ENCODE data around the gene UFC1.

The UFC1 gene

GRCh38 chr1:161172349-161172748 is 18.6 kb downstream of the UFC1 start:
- DNase-seq, result no peak

- no peak for DNase-seq
These were observed 19.1 kb downstream of the UFC1 start for GRCh38 chr1:161172776-161173376.

- no peak for DNase-seq
These were observed 19.9 kb downstream of the UFC1 start for GRCh38 chr1:161173711-161174110.

DNA sequence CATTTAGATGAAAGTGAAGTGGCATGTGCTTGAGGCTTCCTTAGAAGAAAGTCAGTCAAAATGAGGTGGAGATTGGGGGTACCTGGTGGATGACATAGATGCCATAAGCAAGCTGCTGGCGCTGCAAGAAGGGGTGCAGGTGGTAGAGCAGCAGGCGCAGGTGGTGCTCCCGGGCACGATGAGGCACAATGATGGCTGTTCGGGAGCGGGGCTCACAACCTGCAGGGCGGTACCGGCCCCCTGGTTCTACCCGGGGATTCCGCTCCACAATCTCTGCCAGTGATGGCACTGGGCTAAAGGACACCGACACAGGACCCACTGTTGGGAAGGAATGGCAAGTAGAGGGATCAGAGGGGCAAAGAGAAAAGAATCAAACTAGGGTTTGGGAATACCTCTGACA is 21.1 kb downstream of the UFC1 start:
- DNase-seq, result no peak

GRCh38 chr1:161175771-161176453 is 22.1 kb downstream of the UFC1 start:
- no peak for DNase-seq

- DNase-seq, result no peak
These were observed 22.8 kb downstream of the UFC1 start for GRCh38 chr1:161176468-161177111.

DNA sequence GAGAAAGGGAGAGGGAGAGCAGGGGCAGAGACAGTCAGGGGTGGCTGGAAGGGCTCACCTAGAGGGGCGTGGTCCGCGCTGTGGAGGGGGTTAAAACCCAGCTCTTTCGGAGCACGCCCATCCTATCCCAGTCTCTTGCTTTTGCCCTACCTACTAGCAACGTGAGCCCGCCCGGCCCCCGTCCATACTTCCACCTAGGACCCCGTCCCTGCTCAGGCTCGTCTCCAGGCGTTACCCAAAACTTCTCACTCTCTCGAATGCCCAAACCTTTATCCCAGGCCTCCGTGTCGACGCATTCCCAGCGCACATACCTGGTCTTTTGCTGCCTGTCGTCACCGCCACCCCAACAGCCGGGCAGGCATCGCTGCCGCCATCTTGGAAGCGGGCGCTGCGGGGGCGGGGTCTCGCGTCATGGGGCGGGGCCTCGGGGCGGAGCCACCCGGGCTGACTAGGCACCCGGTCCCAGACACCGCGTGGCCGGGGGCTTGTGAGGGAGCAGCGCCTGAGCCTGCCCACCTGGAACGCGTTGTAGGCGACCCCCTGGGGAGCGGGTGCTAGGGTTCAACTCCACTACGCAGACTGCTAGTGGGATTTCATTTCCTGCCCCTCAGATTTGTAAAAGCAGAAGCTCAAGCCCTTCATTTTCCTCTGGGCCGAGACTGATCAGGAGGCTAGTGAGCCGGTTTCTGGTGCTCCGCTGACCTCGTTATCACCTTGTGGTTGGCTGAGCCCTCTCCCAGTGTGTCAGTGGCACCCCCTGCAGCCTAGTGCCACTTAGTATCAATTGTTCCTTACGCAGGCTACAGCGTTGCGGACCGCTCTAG is 23.5 kb downstream of the UFC1 start, which contains the start of gene B4GALT3:
TSS of gene B4GALT3 (minus strand) at position 396 of the 824 bp plus-strand sequence. CDS start 1,447 bp downstream, outside the sequence.
- peak; percentile 27 for DNase-seq

- DNase-seq, result no peak
These were observed 24.1 kb downstream of the UFC1 start for GRCh38 chr1:161177936-161178244.

DNA sequence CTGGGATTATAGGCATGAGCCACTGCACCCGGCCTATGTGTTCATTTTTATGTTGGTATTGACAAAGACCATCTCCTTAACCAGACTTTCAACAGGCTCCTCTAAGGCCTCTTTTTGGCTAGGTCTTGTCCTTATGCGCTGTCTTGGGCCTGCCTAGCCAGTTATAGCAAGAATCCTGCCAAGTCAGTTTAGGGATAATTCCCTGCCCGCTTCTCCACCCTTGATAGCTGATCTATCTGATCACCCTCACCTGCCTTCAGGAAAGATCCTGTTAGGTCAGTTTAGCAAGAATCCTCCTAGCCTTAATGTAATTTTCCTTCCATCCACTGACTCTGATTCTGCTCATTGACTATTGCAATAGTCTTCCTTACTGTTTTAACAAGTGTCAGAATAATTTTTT is 25.9 kb downstream of the UFC1 start:
- DNase-seq, result no peak

DNA sequence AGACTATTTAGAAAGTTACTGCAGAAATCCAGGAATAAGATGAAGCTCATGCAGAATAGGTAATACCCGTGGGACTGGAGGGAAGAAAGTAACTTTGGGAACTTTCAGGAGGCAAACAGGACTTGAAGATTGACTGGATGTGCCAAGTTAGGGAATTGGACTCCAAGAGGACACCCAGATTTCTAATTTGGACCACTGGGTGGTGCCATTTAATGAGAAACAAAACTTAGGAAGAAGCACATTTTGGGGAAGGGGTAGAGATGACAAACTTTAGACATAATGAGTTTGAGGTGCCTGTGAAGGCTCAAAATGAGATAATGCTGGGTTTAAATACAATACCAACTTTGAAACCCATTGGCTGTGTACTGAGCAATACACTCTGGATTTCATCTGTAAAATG is 26.9 kb downstream of the UFC1 start:
- no peak for DNase-seq

- no peak for DNase-seq
These were observed 28.4 kb downstream of the UFC1 start for GRCh38 chr1:161182214-161182613.

DNA sequence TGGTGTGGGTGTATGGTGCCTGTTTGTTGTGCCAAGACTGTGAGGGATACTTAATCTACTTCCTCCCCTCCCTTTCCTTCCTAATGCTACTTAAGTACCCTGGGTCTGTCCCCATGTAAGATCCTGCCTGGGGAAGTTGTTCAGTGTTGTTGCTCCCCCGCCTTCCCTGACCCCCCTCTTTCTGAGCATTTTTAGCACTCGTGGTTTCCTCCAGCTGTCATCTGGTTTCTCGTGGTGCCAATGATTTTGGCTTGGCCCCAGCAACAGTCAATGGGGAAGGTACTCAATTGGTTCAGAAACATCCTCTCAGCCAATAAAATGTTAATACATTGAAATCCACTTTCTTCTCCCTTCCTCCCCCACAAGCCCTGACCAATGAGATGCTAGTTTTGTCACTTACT is 31.5 kb downstream of the UFC1 start:
- no peak for DNase-seq

GRCh38 chr1:161185732-161186311 is 32.0 kb downstream of the UFC1 start:
- DNase-seq, result no peak

GRCh38 chr1:161187311-161187710 is 33.5 kb downstream of the UFC1 start:
- DNase-seq, result no peak

GRCh38 chr1:161188381-161188780 is 34.6 kb downstream of the UFC1 start:
- DNase-seq, result no peak

- no peak for DNase-seq
These were observed 35.3 kb downstream of the UFC1 start for GRCh38 chr1:161189036-161189435.

GRCh38 chr1:161190962-161191521 is 37.3 kb downstream of the UFC1 start:
- no peak for DNase-seq

DNA sequence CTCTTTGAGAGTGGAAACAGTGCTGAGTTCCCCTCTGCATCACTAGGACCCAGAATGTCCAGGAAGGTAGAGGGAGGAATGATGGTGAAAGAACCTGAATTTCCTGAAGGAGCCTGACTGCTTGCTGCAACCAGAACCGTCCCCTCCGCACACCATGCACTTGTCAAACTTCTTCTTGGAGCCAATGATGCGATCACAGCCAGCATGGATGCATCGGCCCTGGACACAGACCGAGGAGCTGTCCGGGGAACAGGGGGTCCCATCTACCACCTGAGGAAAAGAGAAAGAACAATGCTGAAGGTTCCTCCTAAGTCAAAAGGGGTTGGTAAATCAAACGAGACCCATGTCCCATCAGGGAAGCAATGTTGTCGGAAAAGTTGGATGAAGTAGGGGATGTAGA is 38.2 kb downstream of the UFC1 start:
- DNase-seq, result no peak

- peak; percentile 68 for DNase-seq
These were observed 39.0 kb downstream of the UFC1 start for GRCh38 chr1:161192476-161193465.

DNA sequence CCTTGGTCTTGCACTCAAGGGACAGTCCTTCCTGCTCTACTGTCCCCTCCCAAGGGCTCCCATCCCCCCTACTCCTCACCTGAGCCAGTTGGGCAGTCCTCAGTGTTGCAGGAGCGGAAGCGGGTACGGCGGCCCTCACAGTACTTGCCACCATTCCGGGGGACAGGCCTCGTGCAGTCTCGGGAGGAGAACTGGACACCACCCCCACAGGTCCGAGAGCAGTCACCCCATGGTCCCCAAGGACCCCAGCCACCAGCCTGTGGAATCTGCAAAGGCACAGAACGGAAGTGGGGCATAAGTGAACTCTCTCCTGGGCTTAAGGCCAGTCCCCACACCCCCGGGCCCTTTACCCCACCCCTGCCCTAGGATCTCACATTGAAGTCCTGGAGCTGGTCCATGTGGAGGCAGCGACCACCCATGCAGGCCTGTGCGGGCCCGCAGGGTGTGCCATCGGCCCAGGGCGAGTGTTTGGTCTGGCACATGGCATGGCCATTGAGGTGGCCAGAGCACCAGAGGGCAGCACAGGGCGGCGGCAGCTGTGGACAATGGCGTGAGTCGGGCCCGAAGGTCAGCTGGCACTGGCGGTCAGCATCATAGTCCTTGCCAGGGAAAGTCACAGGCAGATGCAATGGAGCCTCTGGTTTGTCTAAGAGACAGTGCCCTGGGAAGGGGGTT is 39.9 kb downstream of the UFC1 start:
- DNase-seq, result no peak

GRCh38 chr1:161195171-161195570 is 41.4 kb downstream of the UFC1 start:
- no peak for DNase-seq

Measured in amniotic stem cell (primary cell).